GM21390 (cell line): ENCODE measurements around the gene LANCL1.
A peak's percentile ranks its signal among the peaks of the same experiment; 100 is the strongest.
"Not testable (repeated sequence)": the region's sequence is repeated elsewhere in the genome, so short reads cannot be mapped to it uniquely, and the experiment has no call there.

Experiments used
- ATAC-seq: cut with Tn5 transposase; IDR thresholded peaks from one replicate; pipeline ENCODE4 v1.9.1; 2021; ENCODE audit not compliant: unreplicated experiment

Gene LANCL1

DNA sequence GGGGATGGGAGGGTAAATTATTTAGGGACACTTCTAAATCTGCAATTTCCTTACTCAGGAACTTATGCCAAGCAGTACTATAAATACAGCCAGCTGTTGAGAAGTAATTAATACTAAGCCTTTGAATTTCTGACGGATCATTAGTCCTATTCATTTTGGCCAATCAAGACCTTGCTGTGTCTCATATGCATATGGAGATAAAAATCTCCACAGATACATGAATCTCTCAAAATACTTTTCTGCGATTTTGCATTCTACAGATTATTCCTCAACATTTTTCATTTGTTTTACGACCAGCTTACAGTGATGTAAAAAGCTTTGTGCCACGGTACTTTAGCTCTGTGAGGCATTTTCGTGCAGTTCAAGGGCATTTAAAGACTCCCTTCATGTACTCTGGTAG lies 16.7 kb downstream of the LANCL1 start:
- ATAC-seq, result no peak

- ATAC-seq, result no peak
Measured at GRCh38 chr2:210459407-210459806, 17.2 kb downstream of the LANCL1 start.

- no peak for ATAC-seq
Measured at GRCh38 chr2:210458395-210458794, 18.2 kb downstream of the LANCL1 start.

- no peak for ATAC-seq
Measured at GRCh38 chr2:210456571-210456970, 20.0 kb downstream of the LANCL1 start.

DNA sequence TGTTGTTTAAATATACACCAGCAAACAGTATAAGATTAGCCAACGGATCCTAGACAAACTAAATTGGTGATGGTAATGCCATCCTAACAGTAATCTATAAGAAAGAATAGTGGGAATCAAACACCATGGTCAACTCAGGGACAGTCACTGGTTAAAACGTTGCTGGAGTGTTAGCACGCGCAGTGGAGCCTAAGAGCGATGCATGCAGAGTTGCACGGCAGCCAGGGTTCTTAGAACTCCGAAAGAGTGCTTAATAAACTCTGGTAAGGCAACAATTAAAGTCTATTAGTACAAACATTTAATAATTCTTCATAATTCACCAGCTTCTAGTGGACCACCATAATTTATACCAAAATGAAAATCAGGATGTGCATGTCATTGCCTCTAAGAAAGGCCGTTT lies 22.2 kb downstream of the LANCL1 start:
- ATAC-seq, result no peak

DNA sequence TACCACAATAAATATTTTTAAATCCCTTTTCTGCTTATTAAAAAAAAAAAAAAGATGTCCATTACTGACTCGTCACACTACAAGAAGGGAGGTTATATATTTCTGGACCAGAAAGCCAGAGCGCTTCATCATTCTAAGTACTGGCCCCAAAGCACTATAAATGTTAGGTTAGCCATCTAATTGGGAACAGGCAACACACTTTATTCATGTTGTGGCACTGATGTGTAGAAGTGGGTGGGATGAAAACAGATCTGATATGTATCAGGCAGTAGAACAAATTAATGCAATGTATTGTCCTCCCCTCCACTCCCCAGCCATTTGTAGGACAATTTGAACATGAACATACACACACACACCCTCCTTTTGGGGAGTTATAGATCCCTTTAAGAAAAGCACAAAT lies 24.4 kb downstream of the LANCL1 start:
- ATAC-seq, result no peak

DNA sequence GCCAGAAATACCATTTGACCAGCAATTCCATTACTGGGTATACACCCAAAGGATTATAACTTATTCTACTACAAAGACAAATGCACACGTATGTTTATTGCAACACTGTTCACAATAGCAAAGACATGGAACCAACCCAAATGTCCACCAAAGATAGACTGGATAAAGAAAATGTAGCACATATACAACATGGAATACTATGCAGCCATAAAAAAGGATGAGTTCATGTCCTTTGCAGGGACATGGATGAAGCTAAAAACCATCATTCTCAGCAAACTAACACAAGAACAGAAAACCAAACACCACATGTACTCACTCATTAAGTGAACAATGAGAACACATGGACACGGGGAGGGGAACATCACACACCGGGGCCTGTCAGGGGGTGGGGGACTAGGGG lies 25.6 kb downstream of the LANCL1 start:
- not testable (repeated sequence) for ATAC-seq

DNA sequence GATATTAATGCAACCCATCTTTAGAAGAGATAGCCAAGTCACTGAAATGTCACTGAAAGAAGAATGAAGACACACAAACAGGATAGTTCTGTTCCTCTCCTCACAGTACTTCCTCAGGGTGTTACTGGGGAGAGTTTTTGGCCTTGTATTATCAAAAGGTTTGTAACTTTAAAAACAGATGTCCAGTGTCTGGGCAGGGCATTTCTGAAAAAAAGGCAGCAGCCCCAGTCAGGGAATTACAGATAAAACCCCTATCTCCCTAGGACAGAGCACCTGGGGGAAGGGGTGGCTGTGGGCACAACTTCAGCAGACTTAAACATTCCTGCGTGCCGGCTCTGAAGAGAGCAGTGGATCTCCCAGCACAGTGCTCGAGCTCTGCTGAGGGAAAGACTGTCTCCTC lies 30.8 kb downstream of the LANCL1 start:
- ATAC-seq, result no peak

- ATAC-seq, result peak; percentile 51
Measured at GRCh38 chr2:210445116-210445707, 31.3 kb downstream of the LANCL1 start.

DNA sequence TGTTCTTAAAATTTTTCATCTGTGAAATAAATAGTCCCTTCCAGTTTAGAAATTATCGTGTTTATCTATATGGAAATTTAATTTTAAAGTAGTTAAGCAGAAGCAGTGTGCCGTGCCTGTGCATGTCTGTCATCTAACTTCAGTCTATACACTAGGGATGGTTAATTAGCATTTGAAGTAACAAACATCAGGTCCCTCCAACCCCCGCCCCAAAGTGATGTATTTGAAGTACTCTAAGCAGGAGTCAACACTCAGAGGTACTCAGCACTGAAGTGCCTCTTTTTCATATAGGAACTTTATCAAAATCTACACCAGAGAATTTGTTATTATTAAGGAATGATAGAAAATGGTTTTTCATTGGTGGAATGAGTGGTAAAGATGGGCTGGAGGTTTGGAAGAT lies 33.0 kb downstream of the LANCL1 start:
- no peak for ATAC-seq

DNA sequence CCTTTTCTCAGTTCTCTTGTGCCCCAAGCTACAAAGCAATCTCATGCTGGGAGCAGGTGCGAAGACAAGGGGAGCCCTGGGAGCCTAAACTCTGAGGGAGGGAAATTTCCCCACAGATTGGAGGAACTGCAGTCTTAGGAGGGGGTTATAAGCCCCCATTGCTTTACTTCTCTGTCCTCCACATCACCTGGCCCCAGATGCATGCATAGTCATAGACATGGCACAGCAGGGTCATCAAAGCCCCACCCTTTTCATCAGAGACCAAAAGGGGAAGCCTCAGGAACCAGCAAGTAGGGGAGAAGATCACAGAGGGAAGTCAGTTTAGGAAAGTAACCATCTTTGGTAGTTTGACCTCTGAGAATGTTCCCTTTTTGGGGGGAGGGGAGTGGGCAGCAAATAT lies 33.7 kb downstream of the LANCL1 start:
- ATAC-seq, result peak; percentile 34

- peak; percentile 47 for ATAC-seq
Measured at GRCh38 chr2:210442457-210442856, 34.1 kb downstream of the LANCL1 start.

DNA sequence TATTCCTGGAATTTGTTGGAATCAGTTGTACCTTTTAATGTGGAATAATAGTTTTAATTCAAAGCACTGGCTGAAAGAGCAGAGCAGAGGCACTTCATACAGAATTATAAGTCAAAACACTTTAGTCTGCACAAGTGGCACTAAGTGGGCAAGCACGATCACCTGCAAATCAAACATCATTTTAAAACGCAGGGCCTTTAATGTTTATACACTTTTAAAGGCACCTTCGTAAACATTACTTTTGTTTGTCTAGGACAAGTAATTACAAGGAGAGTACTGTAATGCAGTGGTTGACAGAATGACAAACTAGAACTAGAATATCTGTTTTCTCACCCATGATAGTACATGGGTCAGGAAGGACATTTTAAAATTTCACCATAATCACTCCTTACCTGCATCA lies 36.4 kb downstream of the LANCL1 start:
- no peak for ATAC-seq

DNA sequence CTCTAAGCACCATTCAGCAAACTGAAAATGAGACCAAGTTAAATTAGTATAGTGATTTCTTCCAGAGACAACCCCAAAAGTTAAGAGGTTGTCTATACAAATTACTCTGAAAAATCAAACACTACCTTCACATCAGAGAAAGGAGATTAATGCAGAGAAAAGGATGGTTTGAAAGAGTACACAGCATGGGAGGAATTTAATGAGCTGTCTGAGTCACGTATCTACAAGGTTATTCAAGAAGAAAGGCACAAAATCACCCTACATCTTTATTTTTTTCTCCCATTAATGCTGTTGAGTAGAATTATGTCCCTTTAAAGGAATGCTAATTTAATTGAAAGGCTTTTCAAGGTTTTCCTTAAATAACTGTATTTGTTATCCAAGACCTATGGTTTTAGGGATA lies 41.1 kb downstream of the LANCL1 start:
- ATAC-seq, result no peak

- no peak for ATAC-seq
Measured at GRCh38 chr2:210432633-210433032, 43.9 kb downstream of the LANCL1 start.

DNA sequence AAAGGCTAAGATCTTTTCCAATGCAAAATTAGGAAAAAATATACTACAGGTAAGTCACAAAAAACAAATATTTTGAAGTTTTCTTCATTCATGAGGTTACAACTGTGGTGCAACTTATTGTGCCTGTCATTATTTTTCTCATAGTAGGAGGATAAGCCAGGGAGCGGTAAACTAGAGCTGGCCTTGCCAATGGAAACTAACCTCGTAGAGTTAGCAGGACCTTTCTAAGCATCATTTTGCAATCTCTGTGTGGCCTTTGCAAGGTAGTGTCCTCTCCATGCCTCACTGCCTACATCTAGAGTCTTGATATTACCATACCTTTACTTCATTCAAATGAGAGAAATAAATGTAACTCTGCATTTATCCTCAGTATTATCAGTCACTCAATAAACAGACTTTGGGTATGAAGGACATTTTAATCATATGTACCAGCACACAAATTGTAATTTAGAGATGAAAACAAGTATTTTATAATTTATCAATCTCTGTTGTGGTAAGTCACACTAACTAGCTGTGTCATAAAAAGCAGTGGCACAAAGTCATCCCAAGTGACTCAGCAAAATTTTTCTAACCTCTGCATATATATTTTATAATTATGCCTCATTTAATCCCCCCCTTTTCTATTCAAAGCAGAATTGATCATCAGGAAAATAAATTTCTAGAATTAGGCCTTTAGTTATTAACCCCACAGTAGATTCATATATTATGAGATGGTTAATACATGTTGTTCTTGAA lies 47.0 kb downstream of the LANCL1 start:
- ATAC-seq, result no peak

DNA sequence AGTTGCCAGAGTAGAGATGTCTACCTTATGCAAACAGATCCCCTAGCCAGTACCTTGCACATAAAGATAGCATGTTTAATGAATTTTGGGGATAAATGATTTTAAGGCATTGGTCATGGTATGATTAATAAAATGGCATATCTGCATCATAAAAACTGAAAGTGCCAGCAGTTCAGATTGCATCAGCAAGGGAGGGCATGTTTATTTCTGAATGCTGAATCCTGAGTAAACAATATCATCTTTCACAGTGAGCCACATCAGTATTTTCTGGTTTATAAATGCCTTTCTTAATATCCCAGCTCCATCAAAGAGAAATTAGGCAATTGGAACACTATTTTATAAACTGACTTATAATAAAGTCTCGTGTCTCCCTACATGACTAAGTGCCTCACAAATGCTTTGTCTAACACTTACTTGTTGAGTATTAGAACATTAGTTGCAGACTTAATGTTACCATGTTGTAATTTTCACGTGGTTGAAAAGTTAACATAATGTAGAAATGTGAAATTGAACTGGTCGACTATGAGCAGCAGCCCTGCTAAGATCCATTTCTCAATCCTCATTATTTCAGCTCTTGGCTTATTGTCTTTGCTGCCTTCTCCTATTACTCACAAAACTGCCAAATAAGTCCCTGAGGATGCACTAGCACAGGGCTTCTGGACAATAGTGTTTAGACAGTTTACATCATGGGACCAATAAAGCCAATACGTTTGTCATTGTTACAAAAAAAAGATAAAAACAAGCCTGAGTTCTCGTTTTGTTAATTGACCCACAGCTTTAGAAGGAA lies 48.0 kb downstream of the LANCL1 start:
- ATAC-seq, result no peak

GRCh38 chr2:210427309-210427708 lies 49.2 kb downstream of the LANCL1 start:
- not testable (repeated sequence) for ATAC-seq

GRCh38 chr2:210422366-210422765 lies 54.2 kb downstream of the LANCL1 start:
- no peak for ATAC-seq

- no peak for ATAC-seq
Measured at GRCh38 chr2:210421916-210422315, 54.6 kb downstream of the LANCL1 start.

GRCh38 chr2:210412660-210413059 lies 63.9 kb downstream of the LANCL1 start:
- no peak for ATAC-seq

- ATAC-seq, result no peak
Measured at GRCh38 chr2:210410542-210410941, 66.0 kb downstream of the LANCL1 start.
